Trophoblast cell (in vitro differentiated cells and primary cell): ENCODE results near the gene BDKRB2.

ENCODE experiments used
- DNase-seq, 2 donors: peaks; one replicate each; pipeline ENCODE4 v3.0.0-alpha.2; 2016
- H2AFZ ChIP-seq: 2 replicates; pipeline ENCODE4 v1.6.1; 2013; ENCODE audit warnings: low read length, moderate library complexity, mild to moderate bottlenecking; ENCODE audit not compliant: insufficient read depth, poor library complexity
- H2AK5ac ChIP-seq: 2 replicates; pipeline ENCODE4 v1.6.1; 2013; ENCODE audit warnings: mild to moderate bottlenecking, low read length
- H2BK120ac ChIP-seq: 2 replicates; pipeline ENCODE4 v1.6.1; 2013; ENCODE audit warnings: low read length, mild to moderate bottlenecking, moderate library complexity; ENCODE audit not compliant: insufficient read depth, poor library complexity
- H2BK12ac ChIP-seq: 2 replicates; pipeline ENCODE4 v1.6.1; 2013; ENCODE audit warnings: mild to moderate bottlenecking, low read length, moderate library complexity
- H2BK5ac ChIP-seq: 2 replicates; pipeline ENCODE4 v1.6.1; 2013; ENCODE audit warnings: low read length, low read depth, moderate library complexity, mild to moderate bottlenecking; ENCODE audit not compliant: poor library complexity
- H3K14ac ChIP-seq: 2 replicates; pipeline ENCODE4 v1.6.1; 2013; ENCODE audit warnings: mild to moderate bottlenecking, low read length
- H3K18ac ChIP-seq: 2 replicates; pipeline ENCODE4 v1.6.1; 2013; ENCODE audit warnings: mild to moderate bottlenecking, low read length
- H3K23ac ChIP-seq: 2 replicates; pipeline ENCODE4 v1.6.1; 2013; ENCODE audit warnings: low read length
- H3K27ac ChIP-seq: 2 replicates; pipeline ENCODE4 v1.5.1; 2013; ENCODE audit warnings: low read depth, mild to moderate bottlenecking, inconsistent platforms, low read length, moderate library complexity
- H3K27me3 ChIP-seq: 2 replicates; pipeline ENCODE4 v1.6.1; 2013; ENCODE audit warnings: inconsistent platforms, mild to moderate bottlenecking, low read length, moderate library complexity; ENCODE audit not compliant: insufficient read depth
- H3K36me3 ChIP-seq, 2 experiments: 1 replicate in 1 of 2; 2 replicates in 1 of 2; pipeline ENCODE4 v1.6.1; 2013; ENCODE audit warnings: low read length in 2 of 2, mild to moderate bottlenecking in 2 of 2, moderate library complexity in 1 of 2; ENCODE audit not compliant: insufficient read depth in 2 of 2, control insufficient read depth in 1 of 2
- H3K4ac ChIP-seq: 2 replicates; pipeline ENCODE4 v1.6.1; 2013; ENCODE audit warnings: low read depth, mild to moderate bottlenecking, low read length, moderate library complexity
- H3K4me1 ChIP-seq, 2 experiments: 1 replicate in 1 of 2; 2 replicates in 1 of 2; pipeline ENCODE4 v1.6.1; 2013; ENCODE audit warnings: low read length in 2 of 2, mild to moderate bottlenecking in 2 of 2, moderate library complexity in 1 of 2; ENCODE audit not compliant: insufficient read depth in 2 of 2, control insufficient read depth in 1 of 2
- H3K4me2 ChIP-seq: 2 replicates; pipeline ENCODE4 v1.6.1; 2013; ENCODE audit warnings: inconsistent platforms, mild to moderate bottlenecking, low read length, moderate library complexity
- H3K4me3 ChIP-seq: 2 replicates; pipeline ENCODE4 v1.5.1; 2013; ENCODE audit warnings: mild to moderate bottlenecking, low read depth, low read length, inconsistent platforms
- H3K79me1 ChIP-seq: one replicate; pipeline ENCODE4 v1.6.1; 2013; ENCODE audit warnings: low read length
- H3K79me2 ChIP-seq: 2 replicates; pipeline ENCODE4 v1.6.1; 2013; ENCODE audit warnings: low read length, mild to moderate bottlenecking; ENCODE audit not compliant: control insufficient read depth, insufficient read depth, poor library complexity
- H3K9ac ChIP-seq: 2 replicates; pipeline ENCODE4 v1.6.1; 2013; ENCODE audit warnings: mild to moderate bottlenecking, low read length
- H3K9me3 ChIP-seq: 2 replicates; pipeline ENCODE4 v1.6.1; 2013; ENCODE audit warnings: low read depth, mild to moderate bottlenecking, control low read depth, inconsistent platforms, low read length; ENCODE audit not compliant: insufficient read depth
- H4K12ac ChIP-seq: 2 replicates; pipeline ENCODE4 v1.6.1; 2013; ENCODE audit warnings: low read depth, mild to moderate bottlenecking, low read length, moderate library complexity
- H4K8ac ChIP-seq: 2 replicates; pipeline ENCODE4 v1.6.1; 2013; ENCODE audit warnings: low read depth, mild to moderate bottlenecking, low read length, moderate library complexity
- H4K91ac ChIP-seq: one replicate; pipeline ENCODE4 v1.6.1; 2013; ENCODE audit warnings: low read depth, mild to moderate bottlenecking, low read length, moderate library complexity
- WGBS: extraction: QIAGEN DNeasy Blood & Tissue Kit; methylation state at CpG from one replicate; pipeline ENCODE4 v1.1.7; 2013; ENCODE audit warnings: missing lambda C conversion rate; ENCODE audit not compliant: insufficient read length, insufficient coverage; ENCODE audit errors: extremely low coverage; 5-methylcytosine and 5-hydroxymethylcytosine counted together

The BDKRB2 gene

DNA sequence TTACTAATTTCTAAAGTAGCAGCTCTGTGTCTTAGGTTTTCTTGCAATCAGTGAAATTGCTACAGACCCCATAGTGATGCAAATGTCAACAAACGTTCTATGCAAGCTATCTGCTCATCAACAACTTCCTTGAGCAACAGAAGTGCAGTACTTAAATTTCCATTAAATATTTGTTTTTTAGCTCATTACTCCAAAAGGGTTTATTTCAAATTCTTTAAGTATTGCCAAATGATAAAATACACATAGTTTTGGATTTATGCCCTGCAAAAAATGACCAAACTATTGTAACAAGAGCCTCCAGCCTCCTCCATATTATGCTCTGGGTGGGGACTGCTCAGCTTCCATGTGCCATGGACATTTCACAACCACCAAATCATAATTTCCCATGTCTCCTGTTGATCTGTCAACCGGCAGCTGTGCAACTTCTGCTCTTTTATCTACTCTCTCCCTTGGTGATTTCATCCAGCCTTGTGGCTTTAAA is 55.7 kb downstream of the BDKRB2 start:
- peaks cover 9% of the 10 kb centered on the region for H3K79me1 ChIP-seq
- H3K4ac ChIP-seq = no peak overlapping the region
- no peak overlapping the region for H3K9ac ChIP-seq
- H3K79me2 ChIP-seq = no peaks in the 10 kb centered on the region
- H3K14ac ChIP-seq = no peak overlapping the region
- no peak overlapping the region for H3K4me2 ChIP-seq
- H2AFZ ChIP-seq = no peak overlapping the region
- DNase-seq = peak in 1 of 2 donors; percentile 31
- peak overlapping the region; percentile 50 for H2BK12ac ChIP-seq
- H3K23ac ChIP-seq = no peak overlapping the region
- WGBS = no CpG with 5 or more reads among the region's 2 CpGs
- H4K8ac ChIP-seq = no peak overlapping the region
- no peak overlapping the region for H2AK5ac ChIP-seq
- H3K27me3 ChIP-seq = no peaks in the 10 kb centered on the region
- no peak overlapping the region for H4K91ac ChIP-seq
- no peaks in the 10 kb centered on the region for H3K9me3 ChIP-seq
- no peak overlapping the region for H4K12ac ChIP-seq
- H2BK5ac ChIP-seq = no peak overlapping the region
- peaks cover 6 to 8% of the 10 kb centered on the region in 2 experiments for H3K4me1 ChIP-seq
- H3K27ac ChIP-seq = no peak overlapping the region
- H3K4me3 ChIP-seq = no peak overlapping the region
- H2BK120ac ChIP-seq = no peak overlapping the region
- no peak overlapping the region for H3K18ac ChIP-seq
- peaks cover 0 to 4% of the 10 kb centered on the region in 2 experiments for H3K36me3 ChIP-seq

DNA sequence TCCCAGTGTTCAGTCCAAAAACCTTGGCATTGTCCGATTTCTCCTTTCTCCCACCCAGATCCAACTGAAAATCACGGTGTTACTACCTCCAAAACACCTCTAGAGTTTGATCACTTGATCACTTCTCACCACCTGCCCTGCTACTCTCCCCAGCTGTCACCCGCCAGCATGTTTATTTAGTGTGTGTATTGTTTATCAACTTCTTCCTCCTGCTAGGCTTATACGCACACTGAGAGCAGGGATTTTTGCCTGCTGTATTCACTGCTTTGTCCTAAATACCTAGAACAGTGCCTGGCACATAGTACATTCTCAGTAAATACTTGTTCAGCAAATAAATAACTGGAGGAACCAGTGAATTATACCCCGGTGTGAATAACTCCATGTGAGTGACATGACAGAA is 56.4 kb downstream of the BDKRB2 start:
- no peak for DNase-seq
- Histone ChIP-seq H2AK5ac (no peak overlapping the region), H3K27ac (no peak overlapping the region), H2BK12ac (no peak overlapping the region), H3K4me3 (no peak overlapping the region), H2AFZ (no peak overlapping the region), H3K79me1 (peaks cover 10% of the 10 kb centered on the region), H3K23ac (no peak overlapping the region), H4K8ac (no peak overlapping the region), H3K4ac (no peak overlapping the region), H3K79me2 (no peaks in the 10 kb centered on the region), H3K9me3 (no peaks in the 10 kb centered on the region), H2BK5ac (no peak overlapping the region), H3K4me2 (no peak overlapping the region), H3K18ac (no peak overlapping the region), H3K27me3 (no peaks in the 10 kb centered on the region), H3K4me1 (peaks cover 3% of the 10 kb centered on the region in 2 experiments), H4K91ac (no peak overlapping the region), H3K36me3 (peaks cover 0 to 4% of the 10 kb centered on the region in 2 experiments), H3K14ac (no peak overlapping the region), H4K12ac (no peak overlapping the region), H2BK120ac (no peak overlapping the region), H3K9ac (no peak overlapping the region)
- no CpG with 5 or more reads among the region's 5 CpGs for WGBS

DNA sequence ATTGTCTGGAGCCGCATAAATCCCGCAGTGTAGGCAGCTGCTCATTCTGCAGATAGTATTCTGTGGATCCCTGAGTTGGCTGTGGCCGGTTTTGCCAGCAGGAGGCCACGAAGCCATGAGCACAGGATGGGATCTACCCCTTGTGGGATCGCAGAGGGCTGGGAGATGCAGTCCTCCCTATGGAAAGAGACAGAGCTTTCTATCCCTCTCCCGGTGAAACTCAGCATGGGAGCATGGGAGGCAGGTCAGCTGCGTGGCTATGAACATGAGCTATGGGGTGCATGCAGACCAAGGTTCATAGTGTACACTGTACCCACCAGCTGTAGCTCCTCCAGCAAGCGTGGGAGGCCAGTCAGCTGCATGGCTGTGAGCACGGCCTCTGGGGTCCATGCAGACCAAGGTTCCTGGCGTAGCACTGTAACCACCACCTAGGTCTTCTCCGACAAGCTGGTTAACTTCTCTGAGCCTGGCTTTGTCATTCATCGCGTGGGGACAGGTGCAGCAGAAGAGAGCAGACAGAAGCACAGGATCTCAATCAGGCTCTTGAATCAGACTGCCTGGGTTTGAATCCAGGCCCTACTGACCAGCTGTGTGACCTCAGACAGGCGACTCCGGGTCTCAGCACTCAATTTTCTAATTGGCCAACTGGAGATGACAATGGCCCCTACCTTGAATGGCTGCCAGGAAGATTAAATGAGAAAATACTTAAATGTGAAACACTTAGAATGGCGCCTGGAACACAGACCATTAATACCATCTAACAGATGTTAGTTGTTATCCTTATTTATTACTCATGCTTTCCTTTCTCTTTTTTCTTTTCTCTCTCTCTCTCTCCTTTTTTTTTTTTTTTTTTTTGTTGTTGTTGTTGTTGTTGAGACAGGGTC is 57.4 kb downstream of the BDKRB2 start:
- H3K79me1 ChIP-seq = peaks cover 18% of the 10 kb centered on the region
- H3K4me2 ChIP-seq = no peak overlapping the region
- no peaks in the 10 kb centered on the region for H3K9me3 ChIP-seq
- H3K23ac ChIP-seq = no peak overlapping the region
- no CpG with 5 or more reads among the region's 16 CpGs for WGBS
- H3K18ac ChIP-seq = no peak overlapping the region
- H3K27me3 ChIP-seq = no peaks in the 10 kb centered on the region
- no peak overlapping the region for H4K8ac ChIP-seq
- no peak overlapping the region for H3K14ac ChIP-seq
- H3K36me3 ChIP-seq = peaks cover 0 to 4% of the 10 kb centered on the region in 2 experiments
- no peak overlapping the region for H2AFZ ChIP-seq
- no peak overlapping the region for H2AK5ac ChIP-seq
- no peak overlapping the region for H2BK120ac ChIP-seq
- H3K4ac ChIP-seq = no peak overlapping the region
- H3K4me1 ChIP-seq = peaks cover 7 to 9% of the 10 kb centered on the region in 2 experiments
- H2BK5ac ChIP-seq = no peak overlapping the region
- no peak for DNase-seq
- no peaks in the 10 kb centered on the region for H3K79me2 ChIP-seq
- no peak overlapping the region for H3K9ac ChIP-seq
- no peak overlapping the region for H4K91ac ChIP-seq
- H3K4me3 ChIP-seq = no peak overlapping the region
- no peak overlapping the region for H4K12ac ChIP-seq
- peak overlapping the region; percentile 34 for H2BK12ac ChIP-seq
- H3K27ac ChIP-seq = no peak overlapping the region

DNA sequence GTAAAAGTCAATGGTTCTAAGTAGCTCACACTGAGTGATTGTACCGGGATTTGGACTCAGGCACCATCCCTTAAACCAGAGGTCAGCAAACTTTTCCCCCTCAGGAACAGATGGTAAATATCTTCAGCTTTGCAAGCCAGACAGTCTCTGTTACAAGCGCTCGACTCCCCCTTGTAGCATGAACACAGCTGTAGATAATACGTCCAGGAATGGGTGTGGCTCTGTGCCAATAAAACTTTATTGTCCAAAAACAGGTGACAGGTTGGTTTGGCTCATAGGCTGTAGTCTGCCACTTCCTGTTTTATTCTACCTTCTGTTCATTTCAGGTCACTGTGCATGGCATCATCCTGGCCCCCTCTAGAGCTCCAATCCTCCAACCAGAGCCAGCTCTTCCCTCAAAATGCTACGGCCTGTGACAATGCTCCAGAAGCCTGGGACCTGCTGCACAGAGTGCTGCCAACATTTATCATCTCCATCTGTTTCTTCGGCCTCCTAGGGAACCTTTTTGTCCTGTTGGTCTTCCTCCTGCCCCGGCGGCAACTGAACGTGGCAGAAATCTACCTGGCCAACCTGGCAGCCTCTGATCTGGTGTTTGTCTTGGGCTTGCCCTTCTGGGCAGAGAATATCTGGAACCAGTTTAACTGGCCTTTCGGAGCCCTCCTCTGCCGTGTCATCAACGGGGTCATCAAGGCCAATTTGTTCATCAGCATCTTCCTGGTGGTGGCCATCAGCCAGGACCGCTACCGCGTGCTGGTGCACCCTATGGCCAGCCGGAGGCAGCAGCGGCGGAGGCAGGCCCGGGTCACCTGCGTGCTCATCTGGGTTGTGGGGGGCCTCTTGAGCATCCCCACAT is 58.9 kb downstream of the BDKRB2 start:
- H4K91ac ChIP-seq = peak overlapping the region; percentile 65
- H3K4ac ChIP-seq = no peak overlapping the region
- H3K79me2 ChIP-seq = no peaks in the 10 kb centered on the region
- no peak overlapping the region for H3K14ac ChIP-seq
- H4K8ac ChIP-seq = peak overlapping the region; percentile 7
- H3K9ac ChIP-seq = no peak overlapping the region
- no peak for DNase-seq
- peak overlapping the region; percentile 7 for H2BK12ac ChIP-seq
- H2BK120ac ChIP-seq = no peak overlapping the region
- no peaks in the 10 kb centered on the region for H3K27me3 ChIP-seq
- H3K23ac ChIP-seq = no peak overlapping the region
- no peak overlapping the region for H2AK5ac ChIP-seq
- H3K4me1 ChIP-seq = peaks cover 16 to 20% of the 10 kb centered on the region in 2 experiments
- no peak overlapping the region for H3K4me2 ChIP-seq
- peaks cover 0 to 4% of the 10 kb centered on the region in 2 experiments for H3K36me3 ChIP-seq
- H3K9me3 ChIP-seq = no peaks in the 10 kb centered on the region
- peaks cover 30% of the 10 kb centered on the region for H3K79me1 ChIP-seq
- H3K18ac ChIP-seq = no peak overlapping the region
- WGBS = no CpG with 5 or more reads among the region's 20 CpGs
- no peak overlapping the region for H2BK5ac ChIP-seq
- H3K27ac ChIP-seq = no peak overlapping the region
- no peak overlapping the region for H3K4me3 ChIP-seq
- no peak overlapping the region for H4K12ac ChIP-seq
- no peak overlapping the region for H2AFZ ChIP-seq
